ENCODE measurements around the gene CSTB.

CSTB gene

DNA sequence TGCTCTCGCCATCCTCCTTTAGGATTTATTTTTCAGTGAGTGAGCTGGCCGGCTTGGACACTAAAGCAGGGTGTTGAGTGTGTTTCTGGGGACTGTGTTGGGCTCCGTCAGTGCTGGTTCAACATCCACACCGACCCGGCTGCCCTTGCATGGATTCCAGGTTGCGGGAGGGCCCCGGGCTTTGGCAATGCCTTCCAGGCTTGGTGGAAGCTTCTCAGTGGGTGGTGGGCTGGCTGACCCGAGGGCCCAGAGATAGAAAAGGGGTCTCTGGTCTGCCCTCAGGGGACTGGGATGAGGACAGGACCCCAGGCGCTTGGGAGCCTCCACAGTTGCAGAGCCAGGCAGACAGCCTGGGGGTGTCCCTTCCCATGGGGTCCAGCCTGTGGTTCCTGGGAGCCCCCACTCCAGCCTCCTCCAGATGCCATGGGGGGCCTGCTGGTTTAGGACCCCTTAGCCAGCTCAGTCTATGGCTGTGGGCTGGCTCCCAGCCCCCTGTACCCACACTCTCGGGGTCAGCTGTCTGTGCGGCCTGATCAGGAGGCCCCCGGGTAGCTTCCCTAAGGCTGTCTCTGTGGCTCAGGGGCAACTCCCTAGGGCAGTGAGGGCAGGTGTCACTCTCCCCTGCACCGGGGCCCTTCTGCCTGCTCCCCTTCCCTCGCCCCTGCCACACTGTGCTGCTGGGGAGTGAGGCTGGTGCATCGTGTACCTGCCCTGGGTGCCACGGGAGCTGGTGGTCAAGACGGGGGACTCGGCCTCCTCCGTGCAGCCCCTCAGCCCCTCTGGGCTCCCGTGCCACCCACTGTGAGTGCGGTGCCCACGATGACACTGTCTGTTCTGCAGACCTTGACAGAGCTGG is 40.6 kb downstream of the CSTB start:
- H3K4me3 ChIP-seq (ENCODE audit: low read length): no peak overlapping the region
- DNase-seq (ENCODE audit: low read depth): no peak
- TF ChIP-seq, protein P1, sequence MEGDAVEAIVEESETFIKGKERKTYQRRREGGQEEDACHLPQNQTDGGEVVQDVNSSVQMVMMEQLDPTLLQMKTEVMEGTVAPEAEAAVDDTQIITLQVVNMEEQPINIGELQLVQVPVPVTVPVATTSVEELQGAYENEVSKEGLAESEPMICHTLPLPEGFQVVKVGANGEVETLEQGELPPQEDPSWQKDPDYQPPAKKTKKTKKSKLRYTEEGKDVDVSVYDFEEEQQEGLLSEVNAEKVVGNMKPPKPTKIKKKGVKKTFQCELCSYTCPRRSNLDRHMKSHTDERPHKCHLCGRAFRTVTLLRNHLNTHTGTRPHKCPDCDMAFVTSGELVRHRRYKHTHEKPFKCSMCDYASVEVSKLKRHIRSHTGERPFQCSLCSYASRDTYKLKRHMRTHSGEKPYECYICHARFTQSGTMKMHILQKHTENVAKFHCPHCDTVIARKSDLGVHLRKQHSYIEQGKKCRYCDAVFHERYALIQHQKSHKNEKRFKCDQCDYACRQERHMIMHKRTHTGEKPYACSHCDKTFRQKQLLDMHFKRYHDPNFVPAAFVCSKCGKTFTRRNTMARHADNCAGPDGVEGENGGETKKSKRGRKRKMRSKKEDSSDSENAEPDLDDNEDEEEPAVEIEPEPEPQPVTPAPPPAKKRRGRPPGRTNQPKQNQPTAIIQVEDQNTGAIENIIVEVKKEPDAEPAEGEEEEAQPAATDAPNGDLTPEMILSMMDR (IDR thresholded peaks at IDR 0.05; ENCODE audit: insufficient read depth, low read depth, low read length, missing control alignments): no peak

DNA sequence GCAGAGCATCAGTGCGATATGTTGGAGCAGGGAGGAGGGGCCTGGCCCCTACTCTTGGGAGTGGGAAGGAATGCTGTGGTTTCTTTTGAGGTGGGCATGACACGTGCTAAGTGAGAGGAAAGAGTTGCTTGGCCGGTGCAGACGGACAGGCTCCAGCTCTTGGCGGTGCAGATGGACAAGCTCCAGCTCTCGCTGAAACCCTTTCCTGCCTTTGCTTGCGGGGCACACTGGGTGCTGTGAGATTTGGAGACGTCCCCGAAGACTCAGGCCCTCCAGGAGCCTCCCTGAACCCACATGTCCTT is 41.2 kb downstream of the CSTB start:
- no peak for DNase-seq (ENCODE audit: low read depth)
- TF ChIP-seq, protein P1 (IDR thresholded peaks at IDR 0.05; ENCODE audit: insufficient read depth, low read depth, low read length, missing control alignments): no peak
- H3K4me3 ChIP-seq (ENCODE audit: low read length): no peak overlapping the region

DNA sequence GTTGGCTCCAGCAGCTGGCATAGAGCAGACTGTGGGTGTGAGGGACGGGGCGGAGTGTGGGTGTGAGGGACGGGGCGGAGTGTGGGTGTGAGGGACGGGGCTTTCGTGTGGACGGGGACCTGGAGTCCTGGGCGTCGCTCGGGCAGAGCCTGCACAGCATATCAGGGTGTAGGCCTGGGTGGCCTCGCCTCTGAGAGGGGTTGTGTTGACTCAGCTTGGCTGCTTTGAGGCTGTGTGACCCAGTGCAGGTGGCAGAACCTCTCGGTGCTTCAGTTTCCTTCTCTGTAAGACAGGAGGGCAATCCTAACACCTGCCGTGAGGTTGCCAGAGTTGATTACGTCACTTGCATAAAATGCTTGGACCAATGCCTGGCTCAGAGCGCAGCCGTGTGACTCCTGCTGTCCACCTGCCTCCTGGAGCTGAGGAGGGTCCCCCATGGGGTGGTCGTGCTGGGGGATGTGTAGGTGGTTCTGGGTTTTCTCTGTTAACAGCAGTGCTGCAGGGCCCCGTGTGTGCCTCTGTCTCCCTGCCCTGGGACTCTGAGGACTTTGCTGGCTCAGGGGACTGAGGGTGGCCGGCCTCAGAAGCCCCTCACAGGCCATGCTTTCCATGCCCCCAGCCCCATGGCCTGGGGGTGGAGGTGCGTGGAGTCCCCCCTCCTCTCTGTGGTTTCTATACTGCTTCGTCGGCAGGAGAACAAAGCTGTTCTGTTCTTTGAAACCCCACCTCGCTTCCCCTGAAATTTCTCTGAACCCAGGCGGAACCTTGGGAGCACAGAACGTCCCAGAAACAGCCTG is 41.8 kb downstream of the CSTB start:
- DNase-seq (ENCODE audit: low read depth): peak; percentile 53
- H3K4me3 ChIP-seq (ENCODE audit: low read length): no peak overlapping the region
- TF ChIP-seq, protein P1 (IDR thresholded peaks at IDR 0.05; ENCODE audit: insufficient read depth, low read depth, low read length, missing control alignments): no peak

DNA sequence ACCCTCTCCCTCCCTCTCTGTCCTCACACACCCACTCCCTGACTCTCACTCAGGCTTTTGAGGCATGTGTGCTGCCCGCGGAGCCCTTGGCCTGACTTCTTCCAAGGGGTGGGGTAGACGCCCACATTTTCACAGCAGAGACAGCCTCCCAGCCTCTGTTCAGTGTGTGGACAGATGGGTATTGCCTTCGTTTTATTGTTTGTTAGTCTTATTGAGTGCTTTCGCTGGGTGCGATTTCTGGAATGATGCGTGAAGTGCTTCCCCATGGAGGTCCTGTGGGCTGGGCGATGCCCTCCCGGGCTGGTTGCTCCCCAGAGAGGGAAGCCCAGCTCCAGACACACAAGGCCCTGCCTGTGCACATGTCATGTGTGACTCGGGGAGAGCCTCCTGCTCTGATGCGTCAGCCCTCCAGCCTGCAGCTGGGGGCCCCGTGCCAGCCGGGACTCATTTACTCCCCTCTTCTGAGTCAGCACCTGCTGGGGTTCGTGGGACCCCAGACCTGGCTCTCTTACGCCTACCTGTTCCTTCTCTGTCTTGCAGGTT is 42.5 kb downstream of the CSTB start:
- peak; percentile 62 for DNase-seq (ENCODE audit: low read depth)
- TF ChIP-seq, protein P1 (IDR thresholded peaks at IDR 0.05; ENCODE audit: insufficient read depth, low read depth, low read length, missing control alignments): no peak
- no peak overlapping the region for H3K4me3 ChIP-seq (ENCODE audit: low read length)

DNA sequence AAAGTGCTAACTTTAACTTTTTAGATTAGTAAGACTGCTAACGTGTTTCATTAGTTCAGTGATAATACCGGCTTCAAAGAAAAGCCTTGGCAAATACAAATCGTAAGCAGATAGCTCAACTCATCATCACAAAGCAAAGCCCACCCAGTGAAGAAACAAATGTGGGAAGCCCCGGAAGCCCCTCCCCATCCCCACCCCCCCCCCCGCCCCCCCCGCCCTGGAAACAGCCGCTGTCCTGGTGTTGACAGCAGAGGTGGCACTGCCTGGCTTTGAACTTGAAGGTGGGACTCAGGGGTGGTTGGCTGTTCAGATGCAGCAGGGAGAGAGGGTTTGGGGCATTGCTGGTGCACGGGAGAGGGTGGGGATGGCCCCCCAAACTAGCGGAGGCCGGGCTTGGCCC is 43.0 kb downstream of the CSTB start:
- no peak for DNase-seq (ENCODE audit: low read depth)
- no peak overlapping the region for H3K4me3 ChIP-seq (ENCODE audit: low read length)
- TF ChIP-seq, protein P1 (IDR thresholded peaks at IDR 0.05; ENCODE audit: insufficient read depth, low read depth, low read length, missing control alignments): no peak

DNA sequence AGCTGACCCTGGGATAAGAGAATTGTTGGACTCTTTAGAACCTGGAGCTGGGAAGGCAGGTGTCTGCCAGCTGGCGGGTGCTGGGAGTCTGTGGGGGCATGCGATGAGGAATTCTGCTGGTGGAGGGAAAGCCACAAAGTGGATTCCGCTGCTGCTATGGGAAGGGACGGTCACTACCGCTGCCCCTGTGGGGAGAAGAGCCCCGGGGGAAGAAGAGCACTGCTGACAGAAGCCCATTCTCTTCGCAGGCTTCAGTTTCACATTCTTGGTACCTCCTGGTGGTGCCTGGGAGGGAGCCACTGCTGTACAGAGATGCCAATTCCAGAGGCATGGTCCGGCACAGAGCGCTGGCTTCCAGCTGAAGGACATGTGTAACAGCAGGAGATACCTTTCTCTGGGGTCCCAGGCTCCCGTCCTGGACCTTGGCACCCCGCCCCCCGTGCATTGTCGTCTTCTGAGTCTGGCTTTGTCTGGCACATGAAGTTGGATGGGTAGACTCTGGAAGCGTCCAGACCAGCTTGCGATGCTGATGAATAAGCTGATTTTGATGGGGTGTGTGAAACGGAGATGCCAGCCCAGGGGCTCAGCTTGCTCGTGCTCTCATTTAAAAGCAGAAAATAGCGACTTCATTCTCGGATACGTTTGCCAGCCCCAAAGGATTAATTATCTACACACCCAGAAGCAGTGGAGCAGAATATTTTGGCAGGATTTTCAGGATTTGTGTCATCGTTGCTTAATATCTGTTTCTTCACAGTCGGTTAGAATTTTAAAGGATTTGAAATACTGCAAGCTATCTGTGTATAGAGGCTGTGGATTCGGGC is 44.0 kb downstream of the CSTB start:
- no peak for DNase-seq (ENCODE audit: low read depth)
- TF ChIP-seq, protein P1 (IDR thresholded peaks at IDR 0.05; ENCODE audit: insufficient read depth, low read depth, low read length, missing control alignments): no peak
- H3K4me3 ChIP-seq (ENCODE audit: low read length): no peak overlapping the region
